ENCODE measurements around the gene UGT1A1. TPM values are rescaled to one million over a fixed set of nuclear protein-coding genes. Genes with fewer than 3 reads are reported as not detected.
"Not testable (repeated sequence)": the region's sequence is repeated elsewhere in the genome, so short reads cannot be mapped to it uniquely, and the experiment has no call there.

Gene UGT1A1
- polyA plus RNA-seq, 2 of the 4 experiments (the other 2 are of a cell fraction), result 1.9 TPM

DNA sequence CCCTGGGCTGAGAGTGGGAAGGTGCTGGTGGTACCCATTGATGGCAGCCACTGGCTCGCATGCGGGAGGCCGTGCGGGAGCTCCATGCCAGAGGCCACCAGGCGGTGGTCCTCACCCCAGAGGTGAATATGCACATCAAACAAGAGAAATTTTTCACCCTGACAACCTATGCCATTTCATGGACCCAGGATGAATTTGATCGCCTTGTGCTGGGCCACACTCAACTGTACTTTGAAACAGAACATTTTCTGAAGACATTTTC, 12.9 kb upstream of the UGT1A1 start:
- H3K4me2 ChIP-seq, result no peak overlapping the region
- ChIA-PET CTCF (no interaction called here), POLR2A (no interaction called here)
- H3K27ac ChIP-seq, result peak overlapping the region; percentile 89 to 92
- no peak for FAIRE-seq
- WGBS (ENCODE audit: missing lambda C conversion rate), result 90% methylated on average over 6 of the region's 6 CpGs
- H3K4me3 ChIP-seq, result no peak overlapping the region
- ATAC-seq, result no peak
- TF ChIP-seq NPAS2 (CRISPR knock-in tag; IDR thresholded peaks at IDR 0.05; ENCODE audit: borderline replicate concordance) (no peak), RNF2 (IDR thresholded peaks at IDR 0.05; ENCODE audit: borderline replicate concordance, low read depth) (no peak), RARB (CRISPR knock-in tag; IDR thresholded peaks at IDR 0.05) (no peak), NFE2L2 (conservative IDR thresholded peaks at IDR 0.05; ENCODE audit: low read length) (no peak), JUNB (IDR thresholded peaks at IDR 0.05) (no peak), POLR2AphosphoS2 (conservative IDR thresholded peaks at IDR 0.05; ENCODE audit: low read length) (no peak), BHLHE40 (IDR thresholded peaks at IDR 0.05; ENCODE audit: low read depth, low read length) (no peak), ZSCAN20 (CRISPR knock-in tag; IDR thresholded peaks at IDR 0.05) (no peak), GATA3 (IDR thresholded peaks at IDR 0.05; ENCODE audit: borderline replicate concordance) (no peak), MAZ (IDR thresholded peaks at IDR 0.05; ENCODE audit: borderline replicate concordance, low read depth, low read length) (no peak), FOXS1 (CRISPR knock-in tag; IDR thresholded peaks at IDR 0.05) (no peak), CEBPB (IDR thresholded peaks at IDR 0.05) (no peak), KDM5A (IDR thresholded peaks at IDR 0.05) (no peak)
- TF ChIP-seq, protein P1, sequence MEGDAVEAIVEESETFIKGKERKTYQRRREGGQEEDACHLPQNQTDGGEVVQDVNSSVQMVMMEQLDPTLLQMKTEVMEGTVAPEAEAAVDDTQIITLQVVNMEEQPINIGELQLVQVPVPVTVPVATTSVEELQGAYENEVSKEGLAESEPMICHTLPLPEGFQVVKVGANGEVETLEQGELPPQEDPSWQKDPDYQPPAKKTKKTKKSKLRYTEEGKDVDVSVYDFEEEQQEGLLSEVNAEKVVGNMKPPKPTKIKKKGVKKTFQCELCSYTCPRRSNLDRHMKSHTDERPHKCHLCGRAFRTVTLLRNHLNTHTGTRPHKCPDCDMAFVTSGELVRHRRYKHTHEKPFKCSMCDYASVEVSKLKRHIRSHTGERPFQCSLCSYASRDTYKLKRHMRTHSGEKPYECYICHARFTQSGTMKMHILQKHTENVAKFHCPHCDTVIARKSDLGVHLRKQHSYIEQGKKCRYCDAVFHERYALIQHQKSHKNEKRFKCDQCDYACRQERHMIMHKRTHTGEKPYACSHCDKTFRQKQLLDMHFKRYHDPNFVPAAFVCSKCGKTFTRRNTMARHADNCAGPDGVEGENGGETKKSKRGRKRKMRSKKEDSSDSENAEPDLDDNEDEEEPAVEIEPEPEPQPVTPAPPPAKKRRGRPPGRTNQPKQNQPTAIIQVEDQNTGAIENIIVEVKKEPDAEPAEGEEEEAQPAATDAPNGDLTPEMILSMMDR (IDR thresholded peaks at IDR 0.05), result no peak
- TF ChIP-seq, protein P2, sequence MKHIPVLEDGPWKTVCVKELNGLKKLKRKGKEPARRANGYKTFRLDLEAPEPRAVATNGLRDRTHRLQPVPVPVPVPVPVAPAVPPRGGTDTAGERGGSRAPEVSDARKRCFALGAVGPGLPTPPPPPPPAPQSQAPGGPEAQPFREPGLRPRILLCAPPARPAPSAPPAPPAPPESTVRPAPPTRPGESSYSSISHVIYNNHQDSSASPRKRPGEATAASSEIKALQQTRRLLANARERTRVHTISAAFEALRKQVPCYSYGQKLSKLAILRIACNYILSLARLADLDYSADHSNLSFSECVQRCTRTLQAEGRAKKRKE (CRISPR knock-in tag; IDR thresholded peaks at IDR 0.05; ENCODE audit: low read depth), result no peak
- H3K4me1 ChIP-seq, result peaks cover 29% of the 10 kb centered on the region
- peaks cover 63% of the 10 kb centered on the region for H3K9me3 ChIP-seq
- no peak for DNase-seq (ENCODE audit: low read depth in 1 of 2, low spot score in 1 of 2)

DNA sequence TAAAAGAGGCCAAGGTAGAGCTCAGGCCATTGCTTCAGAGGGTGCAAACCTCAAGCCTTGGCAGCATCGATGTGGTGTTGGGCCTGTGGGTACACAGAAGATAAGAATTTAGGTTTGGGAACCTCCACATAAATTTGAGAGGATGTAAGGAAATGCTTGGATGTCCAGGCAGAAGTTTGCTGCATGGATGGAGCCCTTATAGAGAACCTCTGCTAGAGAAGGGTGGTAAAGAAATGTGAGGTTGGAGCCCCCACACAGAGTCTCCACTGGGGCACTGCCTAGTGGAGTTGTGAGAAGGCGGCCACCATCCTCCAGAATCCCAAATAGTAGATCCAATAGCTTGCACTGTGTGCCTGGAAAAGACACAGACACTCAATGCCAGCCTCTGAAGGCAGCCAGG, 9.4 kb upstream of the UGT1A1 start:
- CTCF ChIA-PET, H3K4me2 ChIP-seq, H3K4me3 ChIP-seq, FAIRE-seq, POLR2A ChIA-PET, ATAC-seq: not testable (repeated sequence)
- peaks cover 17% of the 10 kb centered on the region for H3K4me1 ChIP-seq
- H3K27ac ChIP-seq, result peak overlapping the region; percentile 91 to 94; a peak in 5 of 6 replicates
- H3K9me3 ChIP-seq, result peaks cover 70% of the 10 kb centered on the region
- WGBS (ENCODE audit: missing lambda C conversion rate), result 67% methylated on average over 2 of the region's 2 CpGs
- peak in 1 of 2 experiments; percentile 33 for DNase-seq (ENCODE audit: low read depth in 1 of 2, low spot score in 1 of 2)
- TF ChIP-seq ZFP36 (IDR thresholded peaks at IDR 0.05; ENCODE audit: borderline replicate concordance, partially characterized antibody), result peak; percentile 55

DNA sequence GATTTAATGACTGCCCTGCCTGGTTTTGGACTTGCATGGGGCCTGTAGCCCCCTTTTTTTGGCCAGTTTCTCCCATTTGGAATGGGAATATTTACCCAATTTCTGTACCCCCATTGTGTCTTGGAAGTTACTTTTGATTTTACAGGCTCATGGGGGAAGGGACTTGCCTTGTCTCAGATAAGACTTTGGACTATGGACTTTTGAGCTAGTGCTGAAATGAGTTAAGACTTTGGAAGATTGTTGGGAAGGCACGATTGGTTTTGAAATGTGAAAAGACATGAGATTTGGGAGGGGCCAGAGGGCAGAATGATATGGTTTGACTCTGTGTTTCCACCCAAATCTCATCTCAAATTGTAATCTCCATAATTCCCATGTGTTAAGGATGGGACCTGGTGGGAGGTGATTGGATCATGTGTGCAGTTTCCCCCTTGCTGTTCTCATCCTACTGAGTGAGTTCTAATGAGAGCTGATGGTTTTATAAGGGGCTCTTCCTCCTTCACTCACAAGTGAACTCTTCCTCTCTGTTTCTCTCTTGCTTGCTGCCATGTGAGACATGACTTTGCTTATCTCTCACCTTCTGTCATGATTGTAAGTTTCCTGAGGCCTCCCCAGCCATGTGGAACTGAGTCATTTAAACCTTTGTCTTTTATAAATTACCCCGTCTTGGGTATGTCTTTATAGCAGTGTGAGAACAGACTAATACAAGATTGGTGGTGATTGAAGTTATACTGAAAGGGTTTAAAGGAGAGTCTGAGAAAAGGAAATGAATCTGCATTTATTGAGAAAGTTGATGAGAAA, 8.7 kb upstream of the UGT1A1 start:
- DNase-seq (ENCODE audit: low read depth in 1 of 2, low spot score in 1 of 2); ATAC-seq; POLR2A ChIA-PET; H3K4me3 ChIP-seq; H3K4me2 ChIP-seq; FAIRE-seq: not testable (repeated sequence)
- CTCF ChIA-PET, result interaction anchor here (1.0 to 1.7 kb wide), 3 partner anchors 39 to 303 kb away, joined by 3 to 7 read pairs (median 3); partner anchors contain the start of gene UGT1A5
- 69% methylated on average over 2 of the region's 2 CpGs for WGBS (ENCODE audit: missing lambda C conversion rate)
- Histone ChIP-seq H3K4me1 (peaks cover 17% of the 10 kb centered on the region), H3K9me3 (peaks cover 70% of the 10 kb centered on the region), H3K27ac (peak overlapping the region; percentile 91 to 94)

Data from A549 (cell line).